NCI-H1092 (cell line): ENCODE measurements around the gene YES1.

Experiments
- DNase-seq: peaks from one replicate; lab custom pipeline; 2025; lab: John Stamatoyannopoulos, UW

Gene YES1

DNA sequence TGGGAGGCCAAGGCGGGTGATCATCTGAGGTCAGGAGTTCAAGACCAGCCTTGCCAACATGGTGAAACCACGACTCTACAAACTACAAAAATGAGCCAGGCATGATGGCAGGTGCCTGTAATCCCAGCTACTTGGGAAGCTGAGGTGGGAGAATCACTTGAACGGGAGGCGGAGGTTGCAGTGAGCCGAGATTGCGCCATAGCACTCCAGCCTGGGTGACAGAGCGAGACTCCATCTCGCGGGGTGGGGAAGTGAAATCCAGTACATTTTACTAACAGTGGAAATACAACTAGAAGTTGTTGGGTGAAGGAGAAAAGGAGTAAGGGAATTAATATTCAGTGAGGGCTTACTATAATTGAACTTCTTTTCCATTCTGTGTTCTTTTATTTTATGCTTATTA lies 86.4 kb downstream of the YES1 start:
- DNase-seq, result no peak

DNA sequence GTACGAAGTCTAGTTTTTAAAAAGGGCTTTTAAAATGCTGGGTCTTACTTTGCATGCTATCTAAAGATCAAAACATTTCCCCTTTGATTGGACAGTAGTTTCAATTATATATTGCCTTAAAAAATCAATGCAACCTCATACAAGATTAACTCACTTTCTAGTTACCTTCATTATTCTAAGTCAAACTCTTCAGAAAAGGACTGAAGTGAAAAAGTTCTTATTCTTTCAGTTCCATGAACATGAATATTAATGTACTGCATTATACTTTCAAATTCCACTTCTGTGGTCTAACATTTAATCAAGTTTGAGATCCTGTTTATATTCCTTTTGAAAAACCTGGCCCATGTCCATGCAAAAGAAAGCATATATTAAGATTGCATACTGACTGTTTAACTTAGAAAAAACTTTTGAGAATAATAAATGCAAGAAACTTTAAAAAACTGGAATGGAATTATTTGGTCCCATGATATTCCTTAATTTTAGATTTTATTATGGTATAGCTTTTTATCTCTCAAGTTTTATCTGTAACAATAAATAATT lies 88.4 kb downstream of the YES1 start:
- DNase-seq, result no peak

- DNase-seq, result no peak
These were observed 95.0 kb downstream of the YES1 start for GRCh38 chr18:717003-717402.

DNA sequence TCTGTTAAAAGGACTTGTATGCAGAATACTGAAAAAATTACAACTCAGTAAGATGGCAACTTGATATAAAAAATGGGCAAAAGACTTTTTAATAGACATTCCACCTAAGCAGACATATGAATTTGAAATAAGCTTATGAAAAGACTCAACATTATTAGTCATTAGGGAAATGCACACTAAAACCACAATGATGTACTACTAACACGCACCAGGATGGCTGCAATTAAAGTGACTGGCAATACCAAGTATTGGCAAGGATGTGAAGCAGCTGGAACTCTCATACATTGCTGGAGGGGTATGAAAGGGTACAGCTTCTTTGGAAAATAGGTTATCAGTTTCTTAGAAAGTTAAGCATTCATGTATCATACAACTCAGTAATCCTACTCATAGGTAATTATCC lies 96.4 kb downstream of the YES1 start:
- DNase-seq, result no peak

- DNase-seq, result no peak
These were observed 98.9 kb downstream of the YES1 start for GRCh38 chr18:713135-713490.

- peak; percentile 4 for DNase-seq
These were observed 99.5 kb downstream of the YES1 start, which contains the start of gene ENOSF1 for GRCh38 chr18:712401-713134. Gene ENOSF1, minus strand, starts transcription at chr18:712630. Its CDS starts 43 bp downstream, at chr18:712587.

DNA sequence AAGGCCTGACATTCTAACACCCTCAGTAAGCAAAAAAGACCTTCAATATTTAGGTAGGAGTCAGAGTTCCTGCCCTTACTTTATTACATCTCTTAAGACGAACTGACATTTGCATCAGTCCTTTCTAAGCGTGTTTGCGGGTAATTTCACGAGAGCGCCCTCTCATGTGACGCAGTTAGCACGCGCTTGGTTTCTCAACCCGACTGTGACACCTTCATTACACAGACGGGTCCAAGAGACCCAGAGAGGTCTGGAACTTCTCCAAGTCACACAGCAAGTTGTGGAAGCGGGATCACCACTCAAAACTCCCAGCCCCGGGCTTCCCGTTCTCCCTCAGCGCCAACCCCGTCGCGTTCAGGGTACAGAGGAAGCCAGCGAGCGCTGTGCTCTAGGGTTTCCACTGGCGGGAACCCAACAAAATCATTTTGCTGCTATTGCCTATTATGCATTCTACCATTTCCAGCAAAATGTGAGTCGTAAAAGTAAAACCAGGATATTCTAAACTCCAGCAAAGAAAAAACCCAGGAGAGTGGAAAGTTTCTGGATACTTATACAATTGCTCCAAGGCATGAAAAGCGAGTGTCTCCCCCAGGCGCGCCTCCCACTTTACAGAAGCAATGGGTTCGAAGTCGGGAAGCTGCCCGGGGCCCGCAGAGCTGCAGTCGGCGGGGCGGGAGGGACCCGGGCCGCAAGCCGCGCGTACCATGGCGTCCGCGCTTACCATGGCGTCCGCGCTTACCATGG lies 100.2 kb downstream of the YES1 start:
- DNase-seq, result peak; percentile 23

DNA sequence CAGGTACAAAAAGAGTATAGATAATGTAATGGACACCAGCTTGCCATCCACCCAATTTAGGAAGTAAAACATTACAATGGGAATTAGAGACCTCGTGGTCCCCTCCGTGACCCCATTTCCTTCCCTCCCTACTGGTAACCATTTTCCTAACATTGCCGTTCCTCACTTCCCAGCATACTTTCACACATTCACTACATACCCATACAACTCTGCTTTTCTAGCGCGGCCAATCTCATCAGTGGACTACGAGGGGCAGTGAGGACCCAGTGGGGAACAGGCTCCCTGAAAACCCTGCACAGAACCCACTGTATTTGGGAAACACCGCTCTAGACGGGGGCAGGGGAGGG lies 100.8 kb downstream of the YES1 start:
- no peak for DNase-seq

DNA sequence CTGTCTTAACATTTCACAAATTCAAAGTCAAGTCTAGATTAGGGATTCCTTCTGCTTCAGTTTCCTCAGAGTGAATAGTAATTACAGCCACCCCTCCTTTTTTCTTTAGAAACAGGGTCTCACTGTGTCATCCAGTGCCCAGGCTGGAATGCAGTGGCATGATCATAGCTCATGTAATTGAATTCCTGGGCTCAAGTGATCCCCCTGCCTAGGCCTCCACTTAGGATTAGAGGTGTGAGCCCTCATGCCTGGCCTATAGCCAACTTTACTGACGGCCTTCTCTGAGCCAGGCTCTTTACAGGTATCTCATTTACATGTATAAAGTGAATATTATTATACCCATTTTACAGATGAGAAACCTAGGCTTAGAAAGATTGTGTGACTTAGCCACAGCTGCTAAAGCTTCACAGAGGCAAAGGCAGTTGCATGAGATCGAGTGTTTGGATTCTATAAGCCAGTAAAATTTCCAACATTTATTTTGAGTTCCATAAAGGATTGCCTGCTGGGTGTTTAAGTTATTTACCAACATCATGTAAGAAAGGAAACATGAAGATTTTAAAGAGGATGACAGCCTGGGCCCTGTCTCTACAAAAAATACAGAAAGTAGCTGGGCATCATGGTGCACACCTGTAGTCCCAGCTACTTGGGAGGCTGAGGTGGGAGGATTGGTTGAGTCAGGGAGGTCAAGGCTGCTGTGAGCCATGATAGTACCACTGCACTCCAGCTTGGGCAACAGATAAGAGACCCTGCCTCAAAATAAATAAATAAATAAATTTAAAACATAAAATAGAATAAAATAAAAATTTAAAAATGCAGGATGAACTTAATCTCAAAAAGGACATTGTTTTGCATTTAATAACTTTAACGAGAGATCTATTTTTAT lies 101.4 kb downstream of the YES1 start:
- DNase-seq, result no peak

- DNase-seq, result no peak
These were observed 102.3 kb downstream of the YES1 start for GRCh38 chr18:709771-710170.

GRCh38 chr18:708096-708495 lies 103.9 kb downstream of the YES1 start:
- no peak for DNase-seq

DNA sequence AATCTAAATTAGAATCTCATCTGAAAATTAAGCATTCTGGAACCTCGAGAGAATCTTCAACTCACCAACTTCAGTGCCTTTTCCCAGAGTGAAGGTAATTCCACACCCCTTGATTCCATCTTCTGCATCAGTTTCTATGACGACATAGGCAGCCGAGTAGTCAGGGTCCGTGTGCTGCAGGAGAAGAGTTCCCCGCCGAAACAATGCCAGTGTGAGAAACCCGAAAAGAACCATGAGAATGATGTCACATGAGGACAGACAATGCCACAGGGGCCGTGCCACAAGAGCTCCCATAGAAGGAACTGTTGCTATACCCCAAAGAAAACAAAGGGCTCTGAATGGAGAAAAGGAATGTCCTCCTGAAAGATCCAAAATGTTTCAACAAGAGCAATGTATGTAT lies 105.6 kb downstream of the YES1 start:
- no peak for DNase-seq

GRCh38 chr18:703213-703967 lies 108.7 kb downstream of the YES1 start:
- no peak for DNase-seq

DNA sequence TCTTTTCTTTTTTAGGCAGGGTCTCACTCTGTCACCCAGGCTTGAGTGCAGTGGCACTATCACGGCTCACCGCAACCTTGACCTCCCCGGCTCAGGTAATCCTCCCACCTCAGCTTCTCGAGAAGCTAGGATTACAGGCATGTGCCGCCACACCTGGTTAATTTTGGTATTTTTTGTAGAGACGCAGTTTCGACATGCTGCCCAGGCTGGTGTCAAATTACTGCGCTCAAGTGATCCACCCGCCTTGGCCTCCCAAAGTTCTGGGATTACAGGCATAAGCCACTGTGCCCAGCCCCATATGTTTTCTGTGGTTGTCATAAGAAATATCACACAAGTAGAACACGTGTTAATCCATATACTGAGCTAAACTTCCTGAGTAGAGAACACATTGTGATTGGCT lies 114.2 kb downstream of the YES1 start:
- DNase-seq, result no peak

DNA sequence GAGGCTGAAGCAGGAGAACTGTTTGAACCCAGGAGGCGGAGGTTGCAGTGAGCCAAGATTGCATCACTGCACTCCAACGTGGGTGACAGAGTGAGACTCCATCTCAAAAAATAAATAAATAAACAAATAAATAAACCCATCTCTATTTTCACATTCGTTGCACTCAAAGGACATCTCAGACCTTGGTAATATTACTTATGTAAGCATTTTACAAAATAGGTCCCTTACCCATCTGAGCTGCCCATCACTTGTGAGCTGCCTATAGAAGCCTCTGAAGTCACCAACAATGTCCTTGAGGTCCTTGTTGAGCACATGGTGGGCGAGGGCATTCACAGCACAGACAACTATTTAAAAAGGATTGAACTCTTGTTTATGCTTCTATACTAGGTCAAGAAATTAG lies 115.0 kb downstream of the YES1 start:
- no peak for DNase-seq

GRCh38 chr18:693466-694187 lies 118.4 kb downstream of the YES1 start:
- no peak for DNase-seq

GRCh38 chr18:692824-693223 lies 119.2 kb downstream of the YES1 start:
- no peak for DNase-seq

DNA sequence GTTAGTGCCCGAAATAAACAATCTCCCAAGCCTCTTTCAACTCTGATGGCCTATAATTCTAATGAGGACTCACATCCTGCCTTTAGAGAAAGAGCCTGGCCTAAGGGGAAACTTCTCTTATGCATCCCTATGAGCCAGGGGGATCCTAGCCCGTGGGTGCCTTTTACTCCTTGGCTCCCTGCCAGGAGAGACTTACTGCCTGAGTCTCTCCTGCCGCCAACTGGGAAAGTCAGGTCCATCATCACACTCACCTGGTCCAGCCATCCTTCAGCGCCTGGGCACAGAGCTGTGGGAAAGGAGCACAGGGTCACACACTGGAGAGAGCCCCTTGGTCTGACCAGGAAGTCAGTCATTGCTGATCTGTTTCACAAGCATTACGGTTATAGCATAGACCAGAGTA lies 123.7 kb downstream of the YES1 start:
- DNase-seq, result no peak

GRCh38 chr18:686339-687111 lies 125.5 kb downstream of the YES1 start:
- DNase-seq, result no peak

- DNase-seq, result no peak
These were observed 126.6 kb downstream of the YES1 start for GRCh38 chr18:685438-685837.
